Hypothalamus (tissue), 51 donors: ENCODE measurements around the gene MYRF.

Experiments used
- DNase-seq, 51 donors: peaks; one replicate each; lab custom pipeline; 2025; lab: John Stamatoyannopoulos, UW

The MYRF gene

GRCh38 chr11:61718046-61718531 lies 34.3 kb upstream of the MYRF start:
- peak in 1 of 51 donors; percentile 68 for DNase-seq

GRCh38 chr11:61718621-61719302 lies 33.7 kb upstream of the MYRF start:
- DNase-seq = peak in 28 of 51 donors; percentile 5 to 72 (median 38)

- DNase-seq = no peak
Measured at GRCh38 chr11:61719978-61720377, 32.5 kb upstream of the MYRF start.

GRCh38 chr11:61720597-61720996 lies 31.8 kb upstream of the MYRF start:
- no peak for DNase-seq

GRCh38 chr11:61724437-61724836 lies 28.0 kb upstream of the MYRF start:
- no peak for DNase-seq

- no peak for DNase-seq
Measured at GRCh38 chr11:61725781-61726231, 26.6 kb upstream of the MYRF start.

GRCh38 chr11:61726775-61727174 lies 25.7 kb upstream of the MYRF start:
- DNase-seq = no peak

GRCh38 chr11:61727401-61727811 lies 25.0 kb upstream of the MYRF start:
- DNase-seq = peak in 12 of 51 donors; percentile 13 to 57 (median 34)

- DNase-seq = no peak
Measured at GRCh38 chr11:61728066-61728939, 24.1 kb upstream of the MYRF start.

GRCh38 chr11:61728940-61729219 lies 23.6 kb upstream of the MYRF start:
- no peak for DNase-seq

- DNase-seq = no peak
Measured at GRCh38 chr11:61730240-61730994, 22.0 kb upstream of the MYRF start.

- no peak for DNase-seq
Measured at GRCh38 chr11:61731211-61731951, 21.1 kb upstream of the MYRF start.

GRCh38 chr11:61731952-61732675 lies 20.3 kb upstream of the MYRF start:
- DNase-seq = peak in 2 of 51 donors; percentile 19 to 35

GRCh38 chr11:61732705-61733104 lies 19.7 kb upstream of the MYRF start:
- DNase-seq = peak in 23 of 51 donors; percentile 14 to 66 (median 37)

- DNase-seq = peak in 49 of 51 donors; percentile 28 to 92 (median 78)
Measured at GRCh38 chr11:61733120-61733978, 19.1 kb upstream of the MYRF start.

GRCh38 chr11:61734767-61735166 lies 17.7 kb upstream of the MYRF start:
- no peak for DNase-seq

- no peak for DNase-seq
Measured at GRCh38 chr11:61735391-61735790, 17.0 kb upstream of the MYRF start.

GRCh38 chr11:61736310-61736709 lies 16.1 kb upstream of the MYRF start:
- peak in 1 of 51 donors; percentile 58 for DNase-seq

- no peak for DNase-seq
Measured at GRCh38 chr11:61737131-61737530, 15.3 kb upstream of the MYRF start.
